ENCODE results near the gene LPP. TPM values are rescaled to one million over a fixed set of nuclear protein-coding genes. Genes with fewer than 3 reads are reported as not detected.

The LPP gene
- total and polyA plus RNA-seq, 2 donors (not counting 1 experiment from before 2014, with no cell fraction given), result 7.6 to 81.7 TPM

- 100% methylated on average over 2 of the region's 7 CpGs for WGBS (ENCODE audit: insufficient coverage)
- Histone ChIP-seq H3K9ac (ENCODE audit: low read length) (no peak overlapping the region), H3K4me2 (replicated peaks; ENCODE audit: low read depth, low read length, poor library complexity, severe bottlenecking) (no peak overlapping the region), H3K4me1 (ENCODE audit: control insufficient read depth in 2 of 2, insufficient read depth in 2 of 2, low read length in 2 of 2) (no peaks in the 10 kb centered on the region), H3K27me3 (replicated peaks in 1 of 4; ENCODE audit: control extremely low read depth in 1 of 4, control insufficient read depth in 3 of 4, insufficient read depth in 4 of 4, low read length in 3 of 4) (no peaks in the 10 kb centered on the region), H3K4me3 (ENCODE audit: control extremely low read depth in 1 of 5, extremely low read depth in 1 of 5, insufficient read depth in 1 of 5, low read depth in 2 of 5, low read length in 4 of 5) (no peak overlapping the region), H3K79me2 (ENCODE audit: control insufficient read depth, insufficient read depth, low read length) (no peaks in the 10 kb centered on the region), H4K20me1 (ENCODE audit: control insufficient read depth, insufficient read depth, low read length, poor library complexity, severe bottlenecking) (no peaks in the 10 kb centered on the region), H2AFZ (ENCODE audit: insufficient read depth, low read depth, low read length, poor library complexity, severe bottlenecking) (no peak overlapping the region), H3K36me3 (replicated peaks in 1 of 2; ENCODE audit: control extremely low read depth in 1 of 2, control insufficient read depth in 1 of 2, extremely low read depth in 1 of 2, insufficient read depth in 2 of 2, low read length in 1 of 2) (no peaks in the 10 kb centered on the region), H3K27ac (ENCODE audit: low read length in 2 of 2) (no peak overlapping the region), H3K9me3 (ENCODE audit: control extremely low read depth in 1 of 3, control insufficient read depth in 2 of 3, insufficient read depth in 1 of 3, low read length in 2 of 3) (no peaks in the 10 kb centered on the region)
- intact Hi-C loops (cut with micrococcal nuclease), result no loop called here
- CTCF ChIA-PET, result no interaction called here
- DNase-seq (no peak), ATAC-seq (ENCODE audit: low read depth) (no peak)
- Mint-ChIP-seq H3K27ac (no peak overlapping the region), H3K9me3 (ENCODE audit: insufficient read depth) (no peaks in the 10 kb centered on the region), H3K27me3 (no peaks in the 10 kb centered on the region), H3K4me1 (no peaks in the 10 kb centered on the region), H3K4me3 (no peak overlapping the region)
- POLR2A ChIA-PET, result no interaction called here
- TF ChIP-seq CTCF (IDR thresholded peaks at IDR 0.05), result no peak
- no peak for TF ChIP-seq EZH2 (IDR thresholded peaks at IDR 0.05; ENCODE audit: borderline replicate concordance, insufficient read depth, low read depth, low read length, poor library complexity, severe bottlenecking)
These were observed 663.4 kb downstream of the LPP start for GRCh38 chr3:188817103-188817934.

- no peak for ATAC-seq (ENCODE audit: low read depth)
- H3K27ac ChIP-seq (ENCODE audit: low read length in 2 of 2), result no peak overlapping the region
- WGBS (ENCODE audit: insufficient coverage), result 100% methylated on average over 2 of the region's 3 CpGs
- no peaks in the 10 kb centered on the region for H4K20me1 ChIP-seq (ENCODE audit: control insufficient read depth, insufficient read depth, low read length, poor library complexity, severe bottlenecking)
- H3K27me3 ChIP-seq (replicated peaks in 1 of 4; ENCODE audit: control extremely low read depth in 1 of 4, control insufficient read depth in 3 of 4, insufficient read depth in 4 of 4, low read length in 3 of 4), result no peaks in the 10 kb centered on the region
- DNase-seq, result no peak
- CTCF ChIA-PET, result interaction anchor here (1.1 kb wide), 1 partner anchor 1077 kb away, joined by 3 read pairs; no protein-coding TSS in a partner anchor
- H3K27ac Mint-ChIP-seq, result no peak overlapping the region
- intact Hi-C loops (cut with micrococcal nuclease), result no loop called here
- H3K4me3 ChIP-seq (ENCODE audit: control extremely low read depth in 1 of 5, extremely low read depth in 1 of 5, insufficient read depth in 1 of 5, low read depth in 2 of 5, low read length in 4 of 5), result no peak overlapping the region
- no peaks in the 10 kb centered on the region for H3K9me3 ChIP-seq (ENCODE audit: control extremely low read depth in 1 of 3, control insufficient read depth in 2 of 3, insufficient read depth in 1 of 3, low read length in 2 of 3)
- no peaks in the 10 kb centered on the region for H3K27me3 Mint-ChIP-seq
- no peaks in the 10 kb centered on the region for H3K79me2 ChIP-seq (ENCODE audit: control insufficient read depth, insufficient read depth, low read length)
- H3K9me3 Mint-ChIP-seq (ENCODE audit: insufficient read depth), result no peaks in the 10 kb centered on the region
- no peaks in the 10 kb centered on the region for H3K4me1 ChIP-seq (ENCODE audit: control insufficient read depth in 2 of 2, insufficient read depth in 2 of 2, low read length in 2 of 2)
- no peak overlapping the region for H3K9ac ChIP-seq (ENCODE audit: low read length)
- H3K4me3 Mint-ChIP-seq, result no peak overlapping the region
- no peak overlapping the region for H3K4me2 ChIP-seq (replicated peaks; ENCODE audit: low read depth, low read length, poor library complexity, severe bottlenecking)
- H3K4me1 Mint-ChIP-seq, result no peaks in the 10 kb centered on the region
- POLR2A ChIA-PET, result no interaction called here
- TF ChIP-seq EZH2 (IDR thresholded peaks at IDR 0.05; ENCODE audit: borderline replicate concordance, insufficient read depth, low read depth, low read length, poor library complexity, severe bottlenecking) (no peak), CTCF (IDR thresholded peaks at IDR 0.05) (no peak)
- H3K36me3 ChIP-seq (replicated peaks in 1 of 2; ENCODE audit: control extremely low read depth in 1 of 2, control insufficient read depth in 1 of 2, extremely low read depth in 1 of 2, insufficient read depth in 2 of 2, low read length in 1 of 2), result no peaks in the 10 kb centered on the region
- no peak overlapping the region for H2AFZ ChIP-seq (ENCODE audit: insufficient read depth, low read depth, low read length, poor library complexity, severe bottlenecking)
These were observed 663.9 kb downstream of the LPP start for GRCh38 chr3:188817935-188818269.
